Fibroblast of skin of back (primary cell): ENCODE results near the gene NAALAD2. TPM values are rescaled to one million over a fixed set of nuclear protein-coding genes. Genes with fewer than 3 reads are reported as not detected.
"Not testable (repeated sequence)": the region's sequence is repeated elsewhere in the genome, so short reads cannot be mapped to it uniquely, and the experiment has no call there.

Source experiments
- DNase-seq: peaks from one replicate; pipeline ENCODE4 v3.0.0-alpha.2; 2013
- polyA plus RNA-seq, 2 experiments: library from polyadenylated mRNA; unstranded; fragments of 120-200 nt; gene quantifications; one replicate each; pipeline ENCODE4 v1.2.1, GENCODE V29; 2013; ENCODE audit not compliant: insufficient read length in 2 of 2

Gene NAALAD2
- polyA plus RNA-seq (2013, experiment 1 of 2; ENCODE audit: insufficient read length), result 0.44 TPM
- polyA plus RNA-seq (2013, experiment 2 of 2; ENCODE audit: insufficient read length), result 0.32 TPM

- peak; percentile 50 for DNase-seq
Measured at GRCh38 chr11:90134478-90135003, at the start of gene NAALAD2. Gene NAALAD2, plus strand, starts transcription at chr11:90134663. Its CDS starts 96 bp downstream, at chr11:90134759.

GRCh38 chr11:90085650-90086049 lies 48.8 kb upstream of the NAALAD2 start, which contains the start of gene UBTFL1:
Gene UBTFL1, plus strand, starts transcription at chr11:90085950. Its CDS starts 0 bp downstream, at chr11:90085950.
- DNase-seq, result not testable (repeated sequence)

- not testable (repeated sequence) for DNase-seq
Measured at GRCh38 chr11:90088731-90089130, 45.7 kb upstream of the NAALAD2 start.

GRCh38 chr11:90095230-90095924 lies 39.1 kb upstream of the NAALAD2 start:
- not testable (repeated sequence) for DNase-seq

- DNase-seq, result not testable (repeated sequence)
Measured at GRCh38 chr11:90098261-90098660, 36.2 kb upstream of the NAALAD2 start.

- DNase-seq, result no peak
Measured at GRCh38 chr11:90100431-90100830, 34.0 kb upstream of the NAALAD2 start.

- DNase-seq, result no peak
Measured at GRCh38 chr11:90113541-90113940, 20.9 kb upstream of the NAALAD2 start.

GRCh38 chr11:90120191-90120590 lies 14.3 kb upstream of the NAALAD2 start:
- no peak for DNase-seq

- DNase-seq, result no peak
Measured at GRCh38 chr11:90124371-90124770, 10.1 kb upstream of the NAALAD2 start.

- no peak for DNase-seq
Measured at GRCh38 chr11:90124946-90125345, 9.5 kb upstream of the NAALAD2 start.

- DNase-seq, result no peak
Measured at GRCh38 chr11:90133560-90134477, 644 bp upstream of the NAALAD2 start.

GRCh38 chr11:90135016-90135415 lies 553 bp downstream of the NAALAD2 start:
- peak; percentile 3 for DNase-seq

GRCh38 chr11:90148900-90149299 lies 14.4 kb downstream of the NAALAD2 start:
- no peak for DNase-seq

GRCh38 chr11:90166982-90167573 lies 32.6 kb downstream of the NAALAD2 start:
- not testable (repeated sequence) for DNase-seq

GRCh38 chr11:90167704-90168103 lies 33.2 kb downstream of the NAALAD2 start:
- DNase-seq, result not testable (repeated sequence)

GRCh38 chr11:90168571-90168970 lies 34.1 kb downstream of the NAALAD2 start:
- DNase-seq, result no peak

- DNase-seq, result no peak
Measured at GRCh38 chr11:90171359-90171758, 36.9 kb downstream of the NAALAD2 start.

GRCh38 chr11:90176069-90176468 lies 41.6 kb downstream of the NAALAD2 start:
- no peak for DNase-seq

GRCh38 chr11:90178751-90179150 lies 44.3 kb downstream of the NAALAD2 start:
- no peak for DNase-seq

- DNase-seq, result no peak
Measured at GRCh38 chr11:90179923-90180322, 45.5 kb downstream of the NAALAD2 start.

- DNase-seq, result no peak
Measured at GRCh38 chr11:90187839-90188238, 53.4 kb downstream of the NAALAD2 start.

GRCh38 chr11:90189011-90189410 lies 54.5 kb downstream of the NAALAD2 start:
- DNase-seq, result no peak
